NB4 (cell line): ENCODE results near the gene MUL1.

ENCODE experiments used
- CTCF ChIP-seq: IDR thresholded peaks from one replicate; pipeline ENCODE4 v1.5.1; 2012; ENCODE audit warnings: low read depth, low read length
- MAX ChIP-seq: IDR thresholded peaks from 2 replicates; pipeline ENCODE4 v1.6.1; 2011; ENCODE audit warnings: low read depth, low read length
- POLR2A ChIP-seq: IDR thresholded peaks from 2 replicates; pipeline ENCODE4 v1.6.1; 2011; ENCODE audit warnings: mild to moderate bottlenecking; ENCODE audit not compliant: insufficient read length; ENCODE audit errors: extremely low read depth

- TF ChIP-seq CTCF: no peak
- TF ChIP-seq POLR2A: no peak
- TF ChIP-seq MAX: no peak
Measured at GRCh38 chr1:20458717-20459116, 49.2 kb downstream of the MUL1 start.
